GM19328 (cell line): ENCODE data around the gene SERPINC1.
"Not testable (repeated sequence)": the region's sequence is repeated elsewhere in the genome, so short reads cannot be mapped to it uniquely, and the experiment has no call there.

Source experiments
- ATAC-seq: cut with Tn5 transposase; IDR thresholded peaks from one replicate; pipeline ENCODE4 v1.9.1; 2021; ENCODE audit warnings: mild to moderate bottlenecking, moderate library complexity; ENCODE audit not compliant: unreplicated experiment

SERPINC1 gene

GRCh38 chr1:173863224-173864161, 53.6 kb downstream of the SERPINC1 start:
- no peak for ATAC-seq

GRCh38 chr1:173862769-173863223, 54.3 kb downstream of the SERPINC1 start:
- no peak for ATAC-seq

- ATAC-seq: not testable (repeated sequence)
Observed at GRCh38 chr1:173862146-173862768, 54.9 kb downstream of the SERPINC1 start.

GRCh38 chr1:173861731-173862145, 55.4 kb downstream of the SERPINC1 start:
- ATAC-seq: no peak

GRCh38 chr1:173860065-173860464, 57.1 kb downstream of the SERPINC1 start:
- ATAC-seq: no peak

- ATAC-seq: not testable (repeated sequence)
Observed at GRCh38 chr1:173859547-173859946, 57.6 kb downstream of the SERPINC1 start.

GRCh38 chr1:173857363-173857917, 59.7 kb downstream of the SERPINC1 start:
- ATAC-seq: no peak

- no peak for ATAC-seq
Observed at GRCh38 chr1:173856903-173857302, 60.2 kb downstream of the SERPINC1 start.

- no peak for ATAC-seq
Observed at GRCh38 chr1:173856014-173856413, 61.1 kb downstream of the SERPINC1 start.
